Measurements from ENCODE around the gene ADGRA3. TPM values are rescaled to one million over a fixed set of nuclear protein-coding genes. Genes with fewer than 3 reads are reported as not detected.

ADGRA3 gene
- total RNA-seq, 1 experiment from 2014 or later = 41.2 TPM

- ATAC-seq = no peak
Observed at GRCh38 chr4:22504447-22504846, 11.4 kb downstream of the ADGRA3 start.

GRCh38 chr4:22502895-22503814 lies 12.7 kb downstream of the ADGRA3 start:
- H3K27ac ChIP-seq (ENCODE audit: low read length) = no peak overlapping the region
- H3K4me3 ChIP-seq (ENCODE audit: low read depth in 2 of 2, low read length in 2 of 2) = no peak overlapping the region
- ATAC-seq = no peak
- no peaks in the 10 kb centered on the region for H3K9me3 ChIP-seq (ENCODE audit: control insufficient read depth, insufficient read depth, low read depth, low read length)
- peaks cover 30% of the 10 kb centered on the region for H3K4me1 ChIP-seq (ENCODE audit: control insufficient read depth, insufficient read depth, low read length)
- CTCF ChIA-PET = no interaction called here
- H3K27me3 ChIP-seq (ENCODE audit: control insufficient read depth, insufficient read depth, low read length) = no peaks in the 10 kb centered on the region
- no TSS peak for BruUV-seq (replicated peaks)
- intact Hi-C loops (cut with micrococcal nuclease; ENCODE audit: unreplicated experiment) = no loop called here
- POLR2A ChIA-PET = no interaction called here
- in situ Hi-C loops (cut with HindIII; ENCODE audit: low pct_unique_long_range_greater_than_20kb, low sequenced_read_pairs) = no loop called here
- no peak for DNase-seq (ENCODE audit: low read depth, low spot score)
- no peaks in the 10 kb centered on the region for H3K36me3 ChIP-seq (ENCODE audit: control insufficient read depth, insufficient read depth, low read length)
- TF ChIP-seq TCF7L2 (IDR thresholded peaks at IDR 0.05; ENCODE audit: low read depth, low read length) (no peak), POLR2AphosphoS5 (IDR thresholded peaks at IDR 0.05; ENCODE audit: low read depth, low read length) (no peak), SIN3A (IDR thresholded peaks at IDR 0.05; ENCODE audit: borderline replicate concordance, insufficient read depth, low read depth, low read length) (no peak), REST (IDR thresholded peaks at IDR 0.05; ENCODE audit: insufficient read depth in 1 of 2, low read depth in 2 of 2, low read length in 1 of 2) (no peak), CTCF (IDR thresholded peaks at IDR 0.05) (no peak)

More at GRCh38 chr4:22504447-22504846, 11.4 kb downstream of the ADGRA3 start:
- Histone ChIP-seq H3K9me3 (ENCODE audit: control insufficient read depth, insufficient read depth, low read depth, low read length) (no peaks in the 10 kb centered on the region), H3K4me1 (ENCODE audit: control insufficient read depth, insufficient read depth, low read length) (peaks cover 30% of the 10 kb centered on the region), H3K4me3 (ENCODE audit: low read depth in 2 of 2, low read length in 2 of 2) (no peak overlapping the region), H3K36me3 (ENCODE audit: control insufficient read depth, insufficient read depth, low read length) (no peaks in the 10 kb centered on the region), H3K27ac (ENCODE audit: low read length) (no peak overlapping the region), H3K27me3 (ENCODE audit: control insufficient read depth, insufficient read depth, low read length) (no peaks in the 10 kb centered on the region)
- TF ChIP-seq CTCF (IDR thresholded peaks at IDR 0.05) = no peak
- TF ChIP-seq TCF7L2 (IDR thresholded peaks at IDR 0.05; ENCODE audit: low read depth, low read length) = no peak
- no peak for TF ChIP-seq POLR2AphosphoS5 (IDR thresholded peaks at IDR 0.05; ENCODE audit: low read depth, low read length)
- TF ChIP-seq SIN3A (IDR thresholded peaks at IDR 0.05; ENCODE audit: borderline replicate concordance, insufficient read depth, low read depth, low read length) = no peak
- TF ChIP-seq REST (IDR thresholded peaks at IDR 0.05; ENCODE audit: insufficient read depth in 1 of 2, low read depth in 2 of 2, low read length in 1 of 2) = no peak
- in situ Hi-C loops (cut with HindIII; ENCODE audit: low pct_unique_long_range_greater_than_20kb, low sequenced_read_pairs) = no loop called here
- no TSS peak for BruUV-seq (replicated peaks)
- ChIA-PET POLR2A (no interaction called here), CTCF (no interaction called here)
- intact Hi-C loops (cut with micrococcal nuclease; ENCODE audit: unreplicated experiment) = no loop called here
- DNase-seq (ENCODE audit: low read depth, low spot score) = no peak
